Activated CD4-positive, alpha-beta T cell treated with anti-CD3 and anti-CD28 coated beads, Interleukin-2, amount 50 U/mL, for 1 hour (primary cell): Measurements from ENCODE around the gene GLCE.
"Not testable (repeated sequence)": the region's sequence is repeated elsewhere in the genome, so short reads cannot be mapped to it uniquely, and the experiment has no call there.

Experiments
- DNase-seq: peaks from one replicate; pipeline ENCODE4 v3.0.0-alpha.2; 2020

GLCE gene

DNA sequence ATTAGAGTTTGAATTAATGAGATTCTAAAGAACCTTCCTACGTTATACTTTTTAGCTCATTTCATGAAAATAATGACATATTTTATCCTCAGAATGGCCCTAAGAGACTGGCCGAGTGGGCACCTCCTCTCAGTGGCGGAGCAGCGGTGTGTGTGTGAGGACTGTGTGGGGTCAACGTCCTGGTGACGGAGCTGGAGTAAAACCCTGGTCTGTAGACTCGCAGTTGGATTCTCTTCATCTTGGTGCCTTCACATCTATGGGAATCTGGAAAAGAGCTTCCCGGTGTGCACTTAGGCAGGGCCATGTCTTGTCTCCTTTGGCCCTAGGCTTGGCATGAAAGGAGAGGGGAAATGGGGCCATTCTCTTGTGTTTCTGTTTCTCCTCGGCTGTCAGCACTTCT is 116.9 kb downstream of the GLCE start:
- DNase-seq = no peak

DNA sequence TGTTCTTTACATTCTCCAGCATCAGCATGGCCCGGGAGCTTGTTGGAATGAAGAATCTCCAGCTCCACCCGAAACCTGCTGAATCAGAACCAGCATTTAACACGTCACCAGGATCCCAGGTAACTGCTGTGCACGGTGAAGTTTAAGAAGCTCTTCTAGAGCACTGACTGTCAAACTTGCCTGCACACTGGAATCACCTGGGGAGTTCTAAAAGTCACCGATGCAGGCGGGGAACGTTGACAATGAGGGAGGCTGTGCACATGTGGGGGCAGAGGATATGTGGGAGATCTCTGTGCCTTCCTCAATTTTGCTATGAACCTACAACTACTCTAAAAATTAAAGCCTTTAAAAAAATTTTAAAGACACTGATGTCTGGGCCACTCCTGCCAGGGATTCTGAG is 119.2 kb downstream of the GLCE start:
- DNase-seq = no peak

DNA sequence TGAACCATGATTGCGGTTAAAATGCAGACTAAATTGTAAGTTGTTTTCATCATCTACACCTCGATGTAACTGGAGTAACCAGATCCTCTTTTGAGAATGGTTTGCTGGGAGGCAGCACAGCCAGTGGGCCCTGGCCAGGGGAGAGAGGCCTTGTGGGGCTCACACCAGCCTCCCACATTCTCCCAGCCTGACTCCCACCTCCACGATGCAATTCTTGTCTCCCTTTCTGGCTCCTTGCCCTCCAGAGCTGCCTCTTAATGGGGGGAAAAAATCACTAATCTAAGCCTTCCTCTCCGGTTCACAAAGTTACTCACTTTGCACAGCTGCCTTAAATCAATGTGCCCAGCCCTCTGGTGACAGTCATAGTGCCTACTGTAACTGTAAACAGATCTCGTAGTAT is 120.3 kb downstream of the GLCE start:
- DNase-seq = no peak

DNA sequence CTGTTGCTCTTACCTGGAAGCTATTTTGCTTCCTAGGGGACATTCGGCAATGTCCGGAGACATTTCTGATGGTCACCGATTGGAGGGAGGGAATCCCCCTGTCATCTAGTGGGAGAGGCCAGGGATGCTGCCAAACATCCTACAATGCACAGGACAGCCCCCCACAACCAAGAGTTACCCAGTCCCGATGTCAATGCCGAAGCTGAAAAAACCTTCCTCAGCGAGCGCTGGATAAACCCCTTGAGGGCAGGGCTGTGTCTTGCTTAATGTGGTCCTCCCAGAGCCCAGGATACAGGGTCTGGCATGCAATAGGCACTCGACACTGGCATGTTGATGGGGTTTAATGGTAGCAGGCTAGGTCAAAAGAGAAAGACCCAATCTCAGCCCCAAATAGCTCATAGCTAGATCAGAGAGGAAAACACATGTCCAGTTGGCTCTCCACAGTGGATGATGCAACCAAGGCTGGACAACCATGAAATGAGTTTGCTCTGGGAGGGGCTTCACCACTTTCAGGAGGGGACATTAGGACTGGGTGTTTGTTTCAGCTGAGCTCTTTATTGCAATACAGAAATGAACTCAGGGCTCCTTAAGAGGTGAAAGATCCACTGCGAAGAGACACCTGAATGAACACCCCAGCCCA is 121.8 kb downstream of the GLCE start:
- DNase-seq = no peak

DNA sequence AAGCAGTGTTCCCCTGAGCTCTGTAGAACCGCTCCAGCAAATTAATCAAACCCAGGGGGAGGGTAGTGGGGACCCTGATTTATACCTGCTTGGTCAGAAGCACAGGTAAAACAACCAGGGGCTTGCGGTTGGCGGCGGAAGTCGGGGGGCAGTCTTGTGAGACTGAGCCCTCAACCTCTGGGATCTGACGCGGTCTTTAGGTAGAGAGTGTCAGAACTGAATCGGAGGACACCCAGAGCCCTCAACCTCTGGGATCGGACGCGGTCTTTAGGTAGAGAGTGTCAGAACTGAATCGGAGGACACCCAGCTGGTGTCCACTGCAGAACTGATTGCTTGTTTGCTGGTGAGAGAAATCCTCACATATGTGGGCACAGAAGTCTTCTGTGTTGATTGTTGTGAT is 125.4 kb downstream of the GLCE start:
- no peak for DNase-seq

DNA sequence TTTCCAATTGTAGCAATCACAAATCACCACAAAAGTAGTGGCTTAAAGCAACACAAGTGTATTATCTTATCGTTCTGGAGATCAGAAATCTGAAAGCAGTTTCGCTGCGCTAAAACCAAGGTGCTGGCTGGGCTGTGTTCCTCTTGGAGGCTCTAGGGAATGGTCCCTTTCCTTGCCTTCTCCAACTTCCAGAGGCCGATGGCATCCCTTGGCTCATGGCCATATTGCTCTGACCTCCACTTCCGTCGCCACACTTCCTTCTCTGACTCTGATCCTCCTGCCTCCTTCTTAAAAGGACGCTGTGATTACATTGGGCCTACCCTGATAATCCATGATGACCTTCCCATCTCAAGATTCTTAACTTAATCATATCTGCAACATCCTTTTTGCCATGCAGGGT is 127.6 kb downstream of the GLCE start:
- DNase-seq = no peak

DNA sequence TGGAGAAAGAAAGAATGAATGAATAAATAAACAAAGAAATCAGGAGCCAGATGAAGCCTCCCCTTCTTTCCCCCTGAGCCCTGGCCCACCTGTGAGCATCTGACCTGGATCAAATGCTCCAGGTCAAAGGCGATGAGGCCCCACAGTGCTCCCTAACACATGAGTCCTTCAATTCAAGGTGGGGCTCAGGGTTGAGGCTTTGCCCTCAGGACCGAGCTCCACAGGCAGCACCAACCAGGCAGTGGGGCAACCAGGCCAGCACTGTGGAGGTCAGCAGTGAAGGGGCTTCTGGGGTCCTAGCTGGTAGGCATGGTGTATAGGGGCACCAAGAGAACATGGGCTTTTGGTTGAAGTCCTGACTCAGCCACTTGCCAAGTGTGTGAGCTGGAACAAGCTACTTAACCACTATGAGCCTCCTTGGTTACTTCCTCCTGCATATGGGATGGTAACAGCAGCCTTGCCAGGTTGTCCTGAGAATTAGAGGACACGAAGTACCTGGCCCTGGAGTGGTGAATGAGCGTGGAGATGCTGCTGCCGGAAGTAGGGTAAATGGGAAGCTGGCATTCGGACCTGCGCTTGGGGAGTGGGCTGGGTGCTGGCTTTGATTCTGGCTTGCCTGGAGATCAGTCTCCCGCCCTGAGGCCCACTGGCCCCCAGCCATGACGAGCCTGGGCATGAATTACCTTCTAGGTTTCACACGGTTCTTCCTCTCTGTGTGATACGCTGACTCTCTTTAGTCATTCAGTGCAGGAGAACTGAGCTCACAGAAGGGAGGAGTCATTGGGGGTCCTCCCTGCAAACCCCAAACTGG is 128.3 kb downstream of the GLCE start:
- DNase-seq = no peak

DNA sequence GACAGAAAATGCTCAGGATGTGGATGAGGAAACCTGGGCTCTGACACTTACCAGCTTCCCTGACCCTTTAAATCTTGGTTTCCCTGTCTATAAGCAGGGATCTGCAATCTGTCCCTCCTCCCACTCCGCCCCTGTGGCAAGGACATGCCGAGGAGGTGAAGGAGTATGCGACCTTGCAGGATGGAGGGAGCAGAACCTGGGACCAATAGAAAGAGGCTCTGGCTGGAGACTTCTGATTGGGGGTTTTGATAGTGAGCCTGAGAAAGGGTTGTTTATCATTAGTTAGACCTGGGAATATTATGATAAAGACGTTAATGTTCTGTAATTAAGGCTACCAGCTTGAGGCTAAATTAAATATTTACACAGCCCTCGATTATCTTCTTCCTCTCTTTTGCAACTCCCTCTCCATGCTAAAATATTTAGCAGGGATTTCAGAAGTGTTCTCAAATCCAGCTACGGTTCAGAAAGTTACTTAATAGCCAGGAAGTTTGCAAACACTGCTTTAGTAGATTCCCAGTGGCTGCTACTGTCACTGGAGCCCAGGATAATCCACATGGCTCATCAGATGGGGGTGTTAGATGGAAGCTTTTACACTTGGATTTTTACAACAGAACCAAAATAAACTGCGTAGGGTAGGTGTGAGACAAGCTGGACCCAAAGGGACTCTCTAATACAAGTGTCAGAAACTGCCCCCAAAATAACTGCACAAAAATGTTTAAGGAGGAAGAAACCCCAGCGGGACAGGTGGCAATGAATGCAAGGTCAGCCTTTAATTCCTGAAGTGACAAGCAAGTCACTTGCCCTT is 129.1 kb downstream of the GLCE start:
- no peak for DNase-seq

DNA sequence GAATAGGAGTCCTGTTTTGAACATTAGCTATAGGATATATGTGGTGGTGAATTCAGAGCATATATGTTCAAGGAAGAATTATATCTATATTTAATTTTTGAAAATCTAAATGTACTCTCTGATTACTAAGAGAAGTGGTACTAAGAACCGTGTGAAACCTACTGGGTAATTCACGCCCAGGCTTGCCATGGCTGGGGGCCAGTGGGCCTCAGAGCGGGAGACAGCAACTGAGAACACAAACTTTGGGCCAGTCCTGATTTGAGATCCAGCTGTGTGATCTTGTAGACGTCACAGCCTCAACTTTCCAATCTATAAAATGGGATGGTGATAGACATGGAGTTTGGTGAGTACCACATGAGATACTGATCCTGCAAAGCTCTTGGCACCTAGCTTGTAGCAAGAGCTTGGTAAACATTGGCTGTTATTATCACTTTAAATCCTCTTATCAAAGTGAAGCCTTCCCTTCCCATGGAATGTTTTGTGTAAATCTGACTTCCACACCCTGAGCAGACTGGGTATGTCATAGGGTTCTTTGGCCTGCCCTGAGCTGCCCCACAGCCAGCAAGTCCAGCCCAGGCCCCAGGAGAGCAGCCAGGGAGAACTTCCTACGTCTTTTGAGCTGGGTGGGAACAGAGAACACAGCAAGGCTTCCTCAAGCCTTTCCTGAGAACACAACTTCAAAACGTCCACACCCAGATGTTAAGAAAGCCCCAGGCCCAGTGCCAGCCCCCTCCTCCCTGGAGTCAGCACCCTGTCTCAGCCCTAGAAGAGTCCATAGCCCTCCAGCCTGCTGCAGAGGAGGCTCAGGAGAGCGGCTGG is 130.1 kb downstream of the GLCE start:
- DNase-seq = no peak

DNA sequence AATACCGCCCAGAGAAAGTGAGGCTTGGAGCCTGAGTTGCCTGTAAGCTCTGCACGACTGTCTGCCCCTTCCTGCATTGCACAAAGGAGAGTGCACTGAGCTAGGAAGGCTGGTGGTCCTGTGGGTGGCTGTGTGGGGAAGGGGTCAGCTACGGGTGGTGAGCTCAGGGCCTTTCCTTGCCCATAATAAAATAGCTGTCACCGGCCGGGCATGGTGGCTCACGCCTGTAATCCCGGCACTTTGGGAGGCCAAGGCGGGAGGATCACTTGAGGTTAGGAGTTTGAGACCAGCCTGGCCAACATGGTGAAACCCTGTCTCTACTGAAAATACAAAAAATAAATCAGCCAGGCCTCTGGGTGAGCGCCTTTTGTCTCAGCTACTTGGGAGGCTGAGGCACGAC is 131.2 kb downstream of the GLCE start:
- DNase-seq = not testable (repeated sequence)

DNA sequence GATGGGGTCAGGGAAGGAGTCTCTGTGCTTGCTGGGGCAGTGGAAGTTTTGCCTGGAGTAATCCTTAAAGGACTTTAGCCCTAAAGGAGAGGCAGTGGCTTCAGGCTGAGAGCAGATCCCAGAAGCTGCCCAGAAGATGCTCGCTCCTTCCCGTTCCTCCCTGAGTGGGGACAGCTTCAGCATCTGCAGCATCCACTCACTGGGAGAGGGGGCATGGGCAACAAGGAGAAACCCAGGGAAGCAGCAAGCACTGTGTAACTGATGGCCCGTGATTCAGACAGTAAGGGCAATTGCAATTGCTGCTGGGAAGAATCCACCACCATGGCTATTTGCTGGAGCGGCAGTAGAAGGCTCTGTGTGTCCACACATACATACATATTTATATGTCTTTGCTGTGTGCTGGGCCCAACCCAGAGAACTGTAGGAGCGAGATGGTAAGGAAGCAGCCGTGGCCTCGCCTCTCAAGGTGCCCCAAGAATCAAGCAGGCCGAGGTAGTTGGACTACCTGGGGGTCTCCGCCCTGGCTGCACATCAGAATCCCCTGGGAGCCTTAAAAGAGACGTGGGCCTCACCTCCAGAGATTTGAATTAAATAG is 132.5 kb downstream of the GLCE start:
- no peak for DNase-seq

DNA sequence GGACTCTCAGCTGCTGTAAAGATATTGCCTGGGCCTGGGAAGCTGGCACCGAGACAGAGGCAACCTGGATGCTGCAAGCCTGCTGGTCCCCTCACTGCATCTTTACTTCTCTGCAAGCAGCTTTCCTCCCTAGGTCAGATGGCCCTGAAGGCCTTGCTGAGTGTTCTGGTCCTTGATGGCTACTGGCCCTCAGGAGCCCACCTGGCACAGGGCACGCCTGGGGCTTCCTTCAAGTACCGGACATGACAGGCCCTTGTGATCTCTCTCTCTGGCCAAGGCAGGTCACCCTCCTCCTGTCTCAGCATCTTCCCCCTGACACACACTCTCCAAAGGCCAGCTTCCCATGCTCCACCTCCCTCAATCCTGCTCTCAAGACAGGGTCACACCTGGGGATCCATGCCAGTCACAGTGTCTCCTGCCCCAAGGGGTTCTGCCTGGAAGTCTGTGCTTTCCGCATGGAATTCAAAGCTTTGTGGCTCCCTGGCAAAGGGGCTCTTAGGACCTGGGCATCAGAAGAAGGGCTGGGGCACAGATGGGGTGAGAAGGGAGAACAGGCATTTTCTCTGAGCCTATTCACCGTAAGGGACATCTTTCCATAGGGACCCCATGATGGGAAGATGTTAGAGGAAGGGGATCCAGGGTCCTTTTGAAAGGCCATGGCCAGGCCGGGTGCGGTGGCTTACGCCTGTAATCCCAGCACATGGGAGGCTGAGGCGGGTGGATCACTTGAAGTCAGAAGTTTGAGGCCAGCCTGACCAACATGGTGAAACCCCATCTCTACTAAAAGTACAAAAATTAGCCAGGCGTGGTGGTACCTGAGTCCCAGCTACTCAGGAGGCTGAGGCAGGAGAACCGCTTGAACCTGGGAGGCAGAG is 133.5 kb downstream of the GLCE start:
- DNase-seq = no peak

DNA sequence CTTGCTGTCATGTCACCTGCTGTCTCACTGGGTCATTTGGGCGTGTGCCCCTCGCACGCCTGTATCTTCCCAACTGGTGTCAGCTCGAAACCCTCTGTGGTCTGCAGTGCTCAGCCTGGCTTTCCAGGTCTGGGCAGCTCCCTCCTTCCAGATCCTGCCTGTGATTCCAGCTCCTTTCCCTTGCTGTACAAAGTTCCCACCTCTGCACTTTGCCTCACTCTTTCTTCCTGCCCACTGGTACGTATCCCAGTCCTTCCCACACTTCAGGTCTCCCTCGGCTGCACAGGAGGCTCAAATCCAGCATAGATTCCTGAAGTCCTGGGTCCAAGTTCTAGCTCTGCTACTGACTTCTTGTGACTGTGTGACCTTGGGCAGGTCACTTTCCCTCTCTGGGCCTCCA is 136.2 kb downstream of the GLCE start:
- DNase-seq = no peak

DNA sequence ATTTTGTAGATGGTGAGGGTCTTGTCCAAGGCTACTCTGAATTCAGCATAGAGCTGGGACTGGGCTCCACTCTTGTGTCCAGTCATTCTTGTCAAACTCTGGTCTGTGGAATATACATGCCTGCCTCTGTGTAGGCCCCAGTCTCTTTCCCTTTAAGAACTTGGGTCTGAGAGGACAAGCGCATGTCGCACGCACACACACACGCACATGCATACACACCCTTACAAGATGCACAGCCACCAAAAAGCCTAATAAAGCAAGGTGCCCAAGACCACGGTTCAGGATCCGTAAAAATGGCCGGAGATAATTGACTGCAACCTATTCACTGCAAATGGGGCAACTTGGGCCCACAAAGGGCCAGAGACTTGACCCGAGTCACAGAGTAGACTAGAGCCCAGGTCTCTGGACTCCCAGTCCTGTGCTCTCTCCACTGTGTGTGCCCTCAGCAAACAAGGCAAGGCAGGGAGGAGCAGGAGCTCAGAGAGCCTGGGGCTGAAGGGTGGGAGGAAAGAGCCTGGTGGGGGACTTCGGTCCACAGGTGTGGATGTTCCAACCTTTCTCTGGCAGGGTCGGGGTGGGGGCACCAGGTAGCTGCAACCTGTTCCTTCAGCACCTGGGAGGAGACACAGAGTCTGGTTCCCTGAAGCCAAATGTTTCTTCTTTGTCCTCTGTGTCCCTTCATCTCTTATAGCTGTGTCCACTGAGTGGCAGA is 137.4 kb downstream of the GLCE start:
- no peak for DNase-seq

DNA sequence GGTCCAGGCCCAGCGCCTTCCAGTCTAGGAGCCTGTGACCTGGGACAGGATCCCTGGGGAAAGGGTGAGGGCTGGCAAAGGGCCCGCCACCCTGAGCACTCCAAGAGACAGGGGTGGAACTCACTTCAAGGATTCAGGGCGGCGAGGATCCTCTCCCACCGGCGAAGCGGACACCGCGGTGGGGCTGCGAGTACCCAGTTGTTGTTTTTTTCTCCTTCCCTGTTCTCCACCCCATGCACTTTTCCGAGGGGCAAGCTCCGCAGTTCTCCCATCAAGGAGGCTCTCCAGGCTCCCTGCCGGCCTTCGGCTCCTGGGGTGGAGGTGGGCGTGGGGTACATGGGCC is 137.9 kb downstream of the GLCE start:
- no peak for DNase-seq

DNA sequence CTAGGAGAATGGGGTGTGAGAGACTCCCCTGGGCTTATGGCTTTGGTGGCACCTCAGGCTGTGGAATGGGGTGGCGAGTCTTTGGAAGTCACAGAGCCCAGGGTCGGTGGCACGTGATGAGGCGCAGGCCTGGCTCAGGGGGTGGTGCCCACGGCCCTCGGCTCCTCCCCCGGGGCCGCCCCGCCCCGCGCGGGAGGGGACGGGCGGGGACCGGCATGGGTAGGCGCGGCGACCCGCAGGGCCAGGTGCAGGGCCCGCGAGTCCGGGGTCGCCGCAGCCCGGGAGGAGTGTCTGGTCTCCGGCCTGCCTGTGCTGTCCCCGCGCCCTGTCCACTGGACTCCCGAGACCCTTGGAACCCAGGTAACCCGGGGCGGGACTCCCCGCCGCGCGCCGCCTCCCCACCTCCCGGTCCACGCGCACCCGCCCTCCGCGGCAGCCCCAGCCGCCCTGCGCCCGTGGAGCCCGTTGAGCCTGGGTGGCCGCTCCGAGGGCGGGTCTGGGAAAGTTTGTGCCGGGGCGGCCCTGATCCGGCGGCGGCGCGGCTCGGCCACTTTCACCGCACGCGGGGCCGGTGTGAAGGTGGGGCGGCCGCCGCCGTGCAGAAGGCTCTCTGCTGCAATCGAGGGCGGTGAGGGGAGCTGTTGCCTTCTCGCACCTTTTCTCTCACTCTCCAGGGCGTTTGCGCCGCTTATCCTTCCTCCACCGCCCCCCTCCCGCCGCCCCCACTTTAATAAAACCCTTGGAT is 138.4 kb downstream of the GLCE start, which contains the start of gene PAQR5:
TSS of gene PAQR5 (plus strand) at position 216 of the 745 bp plus-strand sequence. CDS start 61,169 bp downstream, outside the sequence.
- no peak for DNase-seq

DNA sequence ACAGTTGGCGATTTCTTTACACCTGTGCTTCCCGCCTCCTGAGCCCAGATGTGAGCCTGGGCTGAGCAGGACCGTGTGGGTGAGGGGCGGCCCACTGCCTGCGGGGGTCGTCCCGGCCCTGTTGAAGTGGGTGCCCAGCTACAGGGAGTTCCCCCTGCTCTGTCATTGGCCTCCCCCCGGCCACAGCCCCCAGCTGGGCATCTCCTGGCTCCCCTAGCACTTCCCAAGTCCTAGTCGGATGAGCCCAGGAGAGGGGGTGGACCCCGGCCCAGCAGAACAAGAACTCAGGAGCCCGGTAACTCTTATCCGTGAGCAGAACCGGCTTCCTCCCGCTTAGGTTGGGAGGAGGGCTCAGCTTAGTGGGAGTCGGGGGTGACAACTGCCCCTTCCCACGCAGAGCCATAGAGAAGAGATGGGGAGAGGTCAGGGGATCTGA is 139.0 kb downstream of the GLCE start:
- no peak for DNase-seq

DNA sequence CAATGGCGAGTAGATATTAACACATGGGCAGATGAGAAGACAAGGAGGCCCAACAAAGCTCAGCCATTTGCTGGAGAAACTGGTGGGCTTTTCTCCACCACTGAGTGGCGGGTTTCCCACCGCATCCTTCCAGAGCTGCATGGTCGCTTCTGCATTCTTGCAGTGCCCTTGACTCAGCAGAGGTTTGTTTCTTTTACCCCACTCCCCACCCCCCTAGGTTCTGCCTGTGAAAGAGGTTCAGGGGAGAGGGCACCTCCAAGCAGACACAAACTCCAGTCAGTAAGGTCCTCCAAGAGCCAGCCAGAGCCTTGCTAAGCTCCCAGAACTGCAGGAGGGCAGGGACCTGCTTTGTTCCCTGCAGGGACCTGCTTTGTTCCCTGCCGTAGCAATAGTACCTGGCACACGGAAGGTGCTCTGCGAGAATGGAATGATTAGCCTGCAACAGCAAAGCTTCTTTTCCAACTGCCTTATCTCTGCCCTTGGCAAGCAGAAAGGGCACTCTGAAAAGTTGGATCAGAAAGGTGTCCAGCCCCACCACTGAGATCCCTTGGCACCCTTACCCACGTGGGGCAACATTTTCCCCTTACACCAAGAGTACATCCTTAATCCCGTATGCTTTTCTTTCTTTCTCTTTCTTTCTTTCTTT is 139.6 kb downstream of the GLCE start:
- no peak for DNase-seq

DNA sequence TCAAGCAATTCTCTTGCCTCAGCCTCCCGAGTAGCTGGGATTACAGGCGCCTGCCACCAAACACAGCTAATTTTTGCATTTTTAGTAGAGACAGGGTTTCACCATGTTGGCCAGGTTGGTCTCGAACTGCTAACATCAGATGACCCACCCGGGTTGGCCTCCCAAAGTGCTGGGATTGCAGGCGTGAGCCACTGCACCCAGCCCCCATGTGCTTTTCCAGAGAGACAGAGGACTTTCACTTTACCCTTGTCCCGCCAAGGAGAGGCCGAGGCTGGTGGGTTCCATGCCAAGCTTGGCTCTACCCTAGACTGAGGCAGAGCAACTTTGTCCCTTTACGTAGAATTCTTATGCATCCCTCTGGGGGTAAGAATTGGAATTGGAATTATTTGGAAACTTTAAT is 140.7 kb downstream of the GLCE start:
- not testable (repeated sequence) for DNase-seq
